HepG2 (cell line): ENCODE results near the gene CDK18. TPM values are rescaled to one million over a fixed set of nuclear protein-coding genes. Genes with fewer than 3 reads are reported as not detected.
A peak's percentile ranks its signal among the peaks of the same experiment; 100 is the strongest.

ENCODE experiments used
- AGO1 ChIP-seq: fragments of 200-400 bp; formaldehyde crosslinking; IDR thresholded peaks from 2 replicates; pipeline ENCODE4 v1.6.1; 2017; ENCODE audit warnings: mild to moderate bottlenecking, low read depth, low read length, moderate library complexity; ENCODE audit not compliant: poor library complexity, severe bottlenecking
- MAX ChIP-seq: IDR thresholded peaks from 2 replicates; pipeline ENCODE4 v1.6.1; 2012; ENCODE audit warnings: inconsistent platforms
- ZNF280D ChIP-seq: sonication (generic); formaldehyde crosslinking; IDR thresholded peaks from 2 replicates; pipeline ENCODE4 v1.5.1; 2020; ENCODE audit warnings: mild to moderate bottlenecking, missing genetic modification reagents
- ZNF318 ChIP-seq: sonication (generic); formaldehyde crosslinking; IDR thresholded peaks from 2 replicates; pipeline ENCODE4 v1.4.0; 2020; ENCODE audit warnings: mild to moderate bottlenecking, missing genetic modification reagents
- ZNF407 ChIP-seq: sonication (generic); formaldehyde crosslinking; IDR thresholded peaks from one replicate; pipeline ENCODE4 v1.5.1; 2020; ENCODE audit warnings: mild to moderate bottlenecking, missing genetic modification reagents; ENCODE audit errors: not compliant biosample characterization
- ZSCAN30 ChIP-seq: sonication (generic); formaldehyde crosslinking; IDR thresholded peaks from 2 replicates; pipeline ENCODE4 v1.5.0; 2020; ENCODE audit warnings: mild to moderate bottlenecking, missing genetic modification reagents
- polyA plus RNA-seq, 8 experiments: library from polyadenylated mRNA; depleted of rRNA in 3 of 8; stranded (reverse) in 7 of 8; unstranded in 1 of 8; fragments of >200 nt; fragmentation: Illumina TruSeq in 4 of 8; extraction: Trizol in 4 of 8; gene quantifications; 2 replicates each; pipeline versions ENCODE4 v1.2.1 to v1.2.3, GENCODE V29; 2011 to 2016; ENCODE audit warnings: low read depth in 4 of 8, missing spikeins in 1 of 8, mixed read lengths in 1 of 8; ENCODE audit not compliant: insufficient read depth in 1 of 8
- total RNA-seq, 5 experiments: library from RNA; depleted of rRNA; stranded (reverse); fragments of >200 nt; fragmentation: Illumina TruSeq; extraction: Trizol; gene quantifications; 2 replicates each; pipeline ENCODE4 v1.2.3, GENCODE V29; 2016; ENCODE audit warnings: low read depth in 1 of 5

Gene CDK18
- total and polyA plus RNA-seq, 2 of the 13 experiments (the other 11 are each of a cell fraction or from before 2014, with no cell fraction given), result 6.4 to 38.8 TPM

- TF ChIP-seq ZNF318 (CRISPR knock-in tag) (0 out of 2 replicates have a peak, but pooled peaks have one; percentile 18), ZNF280D (CRISPR knock-in tag) (0 out of 2 replicates have a peak, but pooled peaks have one; percentile 23), ZSCAN30 (CRISPR knock-in tag) (no peak), ZNF407 (CRISPR knock-in tag) (peak; percentile 24), AGO1 (no peak), MAX (peak; percentile 42)
Measured at GRCh38 chr1:205512059-205513045, 7.9 kb downstream of the CDK18 start (continued).
